ENCODE measurements around the gene ELL2.

ELL2 gene

DNA sequence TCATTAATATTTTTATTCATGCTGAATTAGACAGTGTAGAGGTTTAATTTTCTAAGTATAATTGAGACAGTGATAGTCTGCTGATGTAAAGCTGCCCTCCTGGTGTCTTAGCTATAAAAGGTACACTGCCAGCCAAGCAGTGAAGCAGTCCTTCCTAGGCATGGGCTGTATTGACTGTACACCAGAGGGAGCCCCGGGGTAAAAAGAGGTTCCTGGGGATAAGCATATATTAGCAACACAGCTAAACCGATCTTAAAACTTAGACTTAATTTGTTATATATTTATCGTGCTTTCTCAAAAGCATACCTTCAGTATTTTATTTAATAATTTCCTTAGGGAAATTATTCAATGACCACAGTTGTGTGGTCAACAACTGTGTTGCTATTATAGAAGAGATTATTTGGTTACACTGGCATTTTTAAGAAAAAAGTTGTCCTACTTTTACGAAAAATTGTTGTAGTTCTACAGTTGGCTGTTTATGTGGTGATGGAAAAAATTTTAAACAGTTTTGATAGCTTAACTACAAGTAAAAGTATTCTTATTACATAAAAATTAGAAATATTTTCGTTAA lies 68.8 kb downstream of the ELL2 start:
- Histone ChIP-seq H3K36me3 (peaks cover 67% of the 10 kb centered on the region), H3K4me1 (ENCODE audit: control insufficient read depth in 1 of 2, insufficient read depth in 1 of 2, low read depth in 1 of 2, low read length in 1 of 2) (peaks cover 5 to 13% of the 10 kb centered on the region in 2 experiments), H3K27ac (no peak overlapping the region), H3K27me3 (no peaks in the 10 kb centered on the region), H3K9me3 (no peaks in the 10 kb centered on the region), H3K4me3 (ENCODE audit: low read depth in 1 of 2, low read length in 1 of 2) (no peak overlapping the region)
- TF ChIP-seq CTCF (IDR thresholded peaks at IDR 0.05) = no peak

- Histone ChIP-seq H3K27ac (peak overlapping the region; percentile 36), H3K36me3 (peaks cover 60% of the 10 kb centered on the region)
- no peak for TF ChIP-seq CTCF (IDR thresholded peaks at IDR 0.05)
Observed at GRCh38 chr5:95891499-95891898, 70.2 kb downstream of the ELL2 start.

DNA sequence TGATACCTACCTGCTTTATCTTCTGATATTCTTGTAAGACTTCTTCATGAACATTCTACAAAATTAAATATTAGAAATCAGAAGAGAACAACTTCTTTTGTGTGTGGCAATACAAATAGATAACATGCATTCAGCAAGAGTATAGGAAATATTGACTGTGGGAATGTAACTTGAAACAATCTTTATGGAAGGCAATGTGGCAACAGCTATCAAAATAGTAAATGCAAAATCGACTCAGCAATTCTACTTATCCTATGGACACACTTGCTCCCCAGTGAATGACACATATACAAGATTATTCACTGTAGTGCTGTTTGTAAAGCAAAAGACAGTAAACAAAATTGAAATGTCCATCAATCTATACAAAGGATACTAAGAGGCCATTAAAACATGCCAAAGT lies 72.6 kb downstream of the ELL2 start:
- no peak for TF ChIP-seq CTCF (IDR thresholded peaks at IDR 0.05)
- H3K27ac ChIP-seq = no peak overlapping the region
- peaks cover 52% of the 10 kb centered on the region for H3K36me3 ChIP-seq
- no peaks in the 10 kb centered on the region for H3K27me3 ChIP-seq
- H3K4me1 ChIP-seq (ENCODE audit: control insufficient read depth in 1 of 2, insufficient read depth in 1 of 2, low read depth in 1 of 2, low read length in 1 of 2) = peaks cover 0 to 7% of the 10 kb centered on the region in 2 experiments
- H3K9me3 ChIP-seq = no peaks in the 10 kb centered on the region
- H3K4me3 ChIP-seq (ENCODE audit: low read depth in 1 of 2, low read length in 1 of 2) = no peak overlapping the region

More at GRCh38 chr5:95891499-95891898, 70.2 kb downstream of the ELL2 start:
- peaks cover 5 to 13% of the 10 kb centered on the region in 2 experiments for H3K4me1 ChIP-seq (ENCODE audit: control insufficient read depth in 1 of 2, insufficient read depth in 1 of 2, low read depth in 1 of 2, low read length in 1 of 2)
- H3K9me3 ChIP-seq = no peaks in the 10 kb centered on the region
- H3K4me3 ChIP-seq (ENCODE audit: low read depth in 1 of 2, low read length in 1 of 2) = no peak overlapping the region
- H3K27me3 ChIP-seq = no peaks in the 10 kb centered on the region

DNA sequence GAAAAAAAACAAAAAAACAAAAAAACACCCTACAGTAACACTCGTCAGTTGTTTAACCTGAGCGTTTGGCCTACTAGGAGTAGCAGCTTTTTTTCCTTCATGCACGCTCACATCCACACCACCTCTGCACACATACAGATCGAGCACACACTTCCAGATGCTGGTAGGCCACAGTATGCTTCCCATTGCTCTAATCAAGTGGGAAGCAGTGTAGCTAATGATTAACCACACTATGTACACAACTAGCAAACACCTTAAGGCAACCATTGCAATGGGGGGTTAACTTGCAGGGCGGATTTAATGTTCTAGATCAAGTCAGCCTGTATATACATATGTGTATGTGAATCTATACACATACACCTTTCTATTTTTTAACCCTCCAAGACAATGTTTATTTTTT lies 73.7 kb downstream of the ELL2 start:
- Histone ChIP-seq H3K27ac (no peak overlapping the region), H3K4me3 (ENCODE audit: low read depth in 1 of 2, low read length in 1 of 2) (no peak overlapping the region), H3K36me3 (peaks cover 49% of the 10 kb centered on the region), H3K4me1 (ENCODE audit: control insufficient read depth in 1 of 2, insufficient read depth in 1 of 2, low read depth in 1 of 2, low read length in 1 of 2) (peaks cover 0 to 7% of the 10 kb centered on the region in 2 experiments), H3K27me3 (no peaks in the 10 kb centered on the region), H3K9me3 (no peaks in the 10 kb centered on the region)
- TF ChIP-seq CTCF (IDR thresholded peaks at IDR 0.05) = no peak

DNA sequence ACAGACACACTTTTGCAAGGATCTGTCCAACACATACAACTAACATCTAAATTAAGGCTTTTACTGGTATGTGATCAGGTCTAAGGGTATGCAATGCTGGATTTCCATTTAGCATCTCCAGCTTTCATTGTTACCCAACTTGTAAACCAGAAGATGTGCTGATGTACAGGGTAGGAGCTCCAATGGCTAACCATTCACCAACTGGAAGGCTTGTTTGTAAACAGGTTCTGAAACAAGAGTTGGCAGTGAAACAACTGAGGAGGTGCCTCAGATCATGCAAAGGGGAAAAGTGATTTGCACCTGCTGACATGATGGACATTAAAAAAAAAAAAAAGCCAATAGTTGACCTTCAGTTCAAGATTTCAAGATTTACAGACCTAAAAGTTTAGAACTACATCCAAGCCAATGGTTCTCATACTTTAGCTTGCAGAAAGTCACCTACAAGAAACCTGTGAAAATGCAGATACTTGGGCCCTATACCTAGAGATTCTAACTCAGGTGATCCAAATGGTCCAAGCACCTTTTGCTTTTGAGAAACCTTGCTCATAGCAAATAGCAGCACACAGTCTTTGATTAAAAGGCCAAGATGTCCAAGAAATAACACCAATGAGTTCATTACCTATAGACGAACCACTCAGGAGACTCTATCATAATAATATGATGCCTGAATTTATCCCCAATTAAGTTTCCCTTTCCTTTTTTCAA lies 75.2 kb downstream of the ELL2 start:
- no peaks in the 10 kb centered on the region for H3K27me3 ChIP-seq
- H3K36me3 ChIP-seq = peaks cover 46% of the 10 kb centered on the region
- H3K4me3 ChIP-seq (ENCODE audit: low read depth in 1 of 2, low read length in 1 of 2) = no peak overlapping the region
- no peak overlapping the region for H3K27ac ChIP-seq
- no peak for TF ChIP-seq CTCF (IDR thresholded peaks at IDR 0.05)
- H3K4me1 ChIP-seq (ENCODE audit: control insufficient read depth in 1 of 2, insufficient read depth in 1 of 2, low read depth in 1 of 2, low read length in 1 of 2) = peaks cover 0 to 1% of the 10 kb centered on the region in 2 experiments
- no peaks in the 10 kb centered on the region for H3K9me3 ChIP-seq

Data from neutrophil (primary cell).